GM21576 (cell line): ENCODE measurements around the gene MYBPC3.

Experiments
- ATAC-seq: cut with Tn5 transposase; IDR thresholded peaks from one replicate; pipeline ENCODE4 v1.9.1; 2021; ENCODE audit warnings: mild to moderate bottlenecking, moderate library complexity; ENCODE audit not compliant: unreplicated experiment

The MYBPC3 gene

GRCh38 chr11:47359162-47359561, 6.7 kb upstream of the MYBPC3 start:
- ATAC-seq: no peak

GRCh38 chr11:47358731-47359051, 6.2 kb upstream of the MYBPC3 start:
- ATAC-seq: no peak

GRCh38 chr11:47357985-47358730, 5.7 kb upstream of the MYBPC3 start:
- ATAC-seq: no peak

GRCh38 chr11:47356998-47357329, 4.5 kb upstream of the MYBPC3 start:
- no peak for ATAC-seq

- no peak for ATAC-seq
These were observed 3.9 kb upstream of the MYBPC3 start for GRCh38 chr11:47356129-47356997.

- no peak for ATAC-seq
These were observed 3.0 kb upstream of the MYBPC3 start for GRCh38 chr11:47355283-47356128.

GRCh38 chr11:47354913-47355282, 2.4 kb upstream of the MYBPC3 start:
- ATAC-seq: no peak

- ATAC-seq: no peak
These were observed 1.7 kb upstream of the MYBPC3 start for GRCh38 chr11:47353978-47354774.

- ATAC-seq: no peak
These were observed 1.1 kb downstream of the MYBPC3 start for GRCh38 chr11:47351156-47352126.

GRCh38 chr11:47350315-47350714, 2.2 kb downstream of the MYBPC3 start:
- no peak for ATAC-seq

GRCh38 chr11:47349521-47350095, 2.9 kb downstream of the MYBPC3 start:
- ATAC-seq: no peak

GRCh38 chr11:47348859-47349258, 3.6 kb downstream of the MYBPC3 start:
- no peak for ATAC-seq

- ATAC-seq: no peak
These were observed 4.2 kb downstream of the MYBPC3 start for GRCh38 chr11:47348131-47348802.

- ATAC-seq: no peak
These were observed 5.4 kb downstream of the MYBPC3 start for GRCh38 chr11:47347137-47347536.

- ATAC-seq: no peak
These were observed 6.5 kb downstream of the MYBPC3 start for GRCh38 chr11:47345890-47346563.

- ATAC-seq: no peak
These were observed 9.6 kb downstream of the MYBPC3 start for GRCh38 chr11:47342854-47343253.

GRCh38 chr11:47342036-47342803, 10.3 kb downstream of the MYBPC3 start:
- no peak for ATAC-seq
